Mesendoderm (in vitro differentiated cells): ENCODE data around the gene SLC12A9.
A peak's percentile ranks its signal among the peaks of the same experiment; 100 is the strongest.

Source experiments
- DNase-seq: peaks from one replicate; pipeline ENCODE4 v3.0.0; 2013
- H2AK5ac ChIP-seq: 2 replicates; pipeline ENCODE4 v1.6.1; 2013; ENCODE audit warnings: low read length, inconsistent platforms
- H2BK120ac ChIP-seq: 2 replicates; pipeline ENCODE4 v1.6.1; 2013; ENCODE audit warnings: low read depth, mild to moderate bottlenecking, low read length, moderate library complexity, mixed read lengths
- H2BK15ac ChIP-seq: replicated peaks from 2 replicates; pipeline ENCODE4 v1.6.1; 2013; ENCODE audit warnings: low read depth, mild to moderate bottlenecking, moderate library complexity
- H2BK5ac ChIP-seq: 2 replicates; pipeline ENCODE4 v1.6.1; 2013; ENCODE audit warnings: low read length, inconsistent platforms
- H3K18ac ChIP-seq: 2 replicates; pipeline ENCODE4 v1.6.1; 2013; ENCODE audit warnings: mild to moderate bottlenecking, low read length, mixed read lengths
- H3K23ac ChIP-seq: one replicate; pipeline ENCODE4 v1.6.1; 2013; ENCODE audit warnings: low read length
- H3K27ac ChIP-seq: 2 replicates; pipeline ENCODE4 v1.5.1; 2013; ENCODE audit warnings: low read depth, mild to moderate bottlenecking, inconsistent platforms, low read length, moderate library complexity
- H3K27me3 ChIP-seq: 2 replicates; pipeline ENCODE4 v1.6.1; 2013; ENCODE audit warnings: low read length, control low read depth, mild to moderate bottlenecking, inconsistent platforms; ENCODE audit not compliant: insufficient read depth, poor library complexity
- H3K36me3 ChIP-seq: 2 replicates; pipeline ENCODE4 v1.6.1; 2013; ENCODE audit warnings: low read length, inconsistent platforms; ENCODE audit not compliant: control insufficient read depth, insufficient read depth
- H3K4ac ChIP-seq: one replicate; pipeline ENCODE4 v1.6.1; 2013; ENCODE audit warnings: low read depth, mild to moderate bottlenecking, low read length, moderate library complexity
- H3K4me1 ChIP-seq: 2 replicates; pipeline ENCODE4 v1.6.1; 2013; ENCODE audit warnings: low read depth, low read length, inconsistent platforms; ENCODE audit not compliant: control insufficient read depth
- H3K4me2 ChIP-seq: 2 replicates; pipeline ENCODE4 v1.6.1; 2013; ENCODE audit warnings: low read length
- H3K4me3 ChIP-seq: 2 replicates; pipeline ENCODE4 v1.5.1; 2013; ENCODE audit warnings: mild to moderate bottlenecking, low read length
- H3K56ac ChIP-seq: one replicate; pipeline ENCODE4 v1.6.1; 2013; ENCODE audit warnings: low read length
- H3K79me1 ChIP-seq: 2 replicates; pipeline ENCODE4 v1.6.1; 2013; ENCODE audit warnings: low read length, inconsistent platforms
- H3K79me2 ChIP-seq: 2 replicates; pipeline ENCODE4 v1.6.1; 2013; ENCODE audit warnings: mild to moderate bottlenecking, low read length; ENCODE audit not compliant: control insufficient read depth, insufficient read depth
- H3K9ac ChIP-seq: 2 replicates; pipeline ENCODE4 v1.6.1; 2013; ENCODE audit warnings: low read length, inconsistent platforms
- H4K5ac ChIP-seq: one replicate; pipeline ENCODE4 v1.6.1; 2013; ENCODE audit warnings: low read length
- H4K8ac ChIP-seq: one replicate; pipeline ENCODE4 v1.6.1; 2013; ENCODE audit warnings: low read depth, mild to moderate bottlenecking, control low read depth, low read length, moderate library complexity
- WGBS: extraction: QIAGEN DNeasy Blood & Tissue Kit; methylation state at CpG from one replicate; pipeline ENCODE4 v1.1.7; 2013; ENCODE audit warnings: low lambda C conversion rate, missing lambda C conversion rate; ENCODE audit not compliant: insufficient coverage; ENCODE audit errors: extremely low coverage; 5-methylcytosine and 5-hydroxymethylcytosine counted together

SLC12A9 gene

GRCh38 chr7:100895956-100896731 lies 43.6 kb downstream of the SLC12A9 start:
- Histone ChIP-seq H3K27me3 (no peaks in the 10 kb centered on the region), H3K27ac (no peak overlapping the region)

GRCh38 chr7:100896732-100897608 lies 44.5 kb downstream of the SLC12A9 start:
- Histone ChIP-seq H3K79me2 (no peaks in the 10 kb centered on the region), H3K79me1 (no peaks in the 10 kb centered on the region), H3K27ac (no peak overlapping the region), H2BK120ac (no peak overlapping the region), H3K4ac (peak overlapping the region; percentile 56), H3K4me1 (no peaks in the 10 kb centered on the region), H2BK5ac (no peak overlapping the region), H4K8ac (no peak overlapping the region), H3K4me2 (peak overlapping the region; percentile 73), H3K9ac (peak overlapping the region; percentile 60), H4K5ac (no peak overlapping the region), H2BK15ac (no peak overlapping the region), H3K56ac (peak overlapping the region; percentile 80), H2AK5ac (peak overlapping the region; percentile 45), H3K4me3 (no peak overlapping the region), H3K23ac (no peak overlapping the region), H3K27me3 (no peaks in the 10 kb centered on the region), H3K36me3 (no peaks in the 10 kb centered on the region), H3K18ac (peak overlapping the region; percentile 77)
- peak; percentile 49 for DNase-seq
- WGBS, result no CpG with 5 or more reads among the region's 95 CpGs

More at GRCh38 chr7:100895956-100896731, 43.6 kb downstream of the SLC12A9 start:
- no peak overlapping the region for H2AK5ac ChIP-seq
- peak overlapping the region; percentile 69 for H3K56ac ChIP-seq
- H2BK120ac ChIP-seq, result no peak overlapping the region
- H2BK15ac ChIP-seq, result no peak overlapping the region
- no peaks in the 10 kb centered on the region for H3K79me2 ChIP-seq
- no peaks in the 10 kb centered on the region for H3K36me3 ChIP-seq
- H3K18ac ChIP-seq, result no peak overlapping the region
- H3K4me1 ChIP-seq, result no peaks in the 10 kb centered on the region
- peak; percentile 88 for DNase-seq
- no peak overlapping the region for H2BK5ac ChIP-seq
- no peak overlapping the region for H4K5ac ChIP-seq
- H3K4ac ChIP-seq, result no peak overlapping the region
- H3K79me1 ChIP-seq, result no peaks in the 10 kb centered on the region
- H3K23ac ChIP-seq, result no peak overlapping the region
- H3K4me2 ChIP-seq, result peak overlapping the region; percentile 73
- H3K9ac ChIP-seq, result peak overlapping the region; percentile 38
- peak overlapping the region; percentile 1 for H3K4me3 ChIP-seq
- WGBS, result no CpG with 5 or more reads among the region's 54 CpGs
- H4K8ac ChIP-seq, result no peak overlapping the region

- H3K27ac ChIP-seq, result no peak overlapping the region
- no peaks in the 10 kb centered on the region for H3K36me3 ChIP-seq
- H3K56ac ChIP-seq, result no peak overlapping the region
- H3K9ac ChIP-seq, result no peak overlapping the region
- H3K79me2 ChIP-seq, result no peaks in the 10 kb centered on the region
- no peak overlapping the region for H2BK15ac ChIP-seq
- H2AK5ac ChIP-seq, result no peak overlapping the region
- no peak overlapping the region for H3K4me3 ChIP-seq
- no peak overlapping the region for H4K8ac ChIP-seq
- H4K5ac ChIP-seq, result no peak overlapping the region
- no peaks in the 10 kb centered on the region for H3K79me1 ChIP-seq
- H2BK120ac ChIP-seq, result no peak overlapping the region
- DNase-seq, result no peak
- no peak overlapping the region for H2BK5ac ChIP-seq
- H3K4ac ChIP-seq, result peak overlapping the region; percentile 56
- no peaks in the 10 kb centered on the region for H3K27me3 ChIP-seq
- no peak overlapping the region for H3K18ac ChIP-seq
- H3K4me1 ChIP-seq, result no peaks in the 10 kb centered on the region
- H3K23ac ChIP-seq, result no peak overlapping the region
- no CpG with 5 or more reads among the region's 13 CpGs for WGBS
- no peak overlapping the region for H3K4me2 ChIP-seq
Measured at GRCh38 chr7:100897772-100898454, 45.4 kb downstream of the SLC12A9 start.

- no peaks in the 10 kb centered on the region for H3K27me3 ChIP-seq
- H3K4me3 ChIP-seq, result no peak overlapping the region
- no peak overlapping the region for H3K9ac ChIP-seq
- no peak overlapping the region for H2BK120ac ChIP-seq
- H2AK5ac ChIP-seq, result no peak overlapping the region
- H3K27ac ChIP-seq, result no peak overlapping the region
- no peak overlapping the region for H4K5ac ChIP-seq
- no peak overlapping the region for H2BK5ac ChIP-seq
- no peaks in the 10 kb centered on the region for H3K79me2 ChIP-seq
- no peak overlapping the region for H4K8ac ChIP-seq
- H3K23ac ChIP-seq, result no peak overlapping the region
- no peaks in the 10 kb centered on the region for H3K4me1 ChIP-seq
- no peak overlapping the region for H2BK15ac ChIP-seq
- no peaks in the 10 kb centered on the region for H3K36me3 ChIP-seq
- H3K56ac ChIP-seq, result no peak overlapping the region
- no peak overlapping the region for H3K18ac ChIP-seq
- no CpG with 5 or more reads among the region's 5 CpGs for WGBS
- H3K79me1 ChIP-seq, result no peaks in the 10 kb centered on the region
- no peak for DNase-seq
- no peak overlapping the region for H3K4me2 ChIP-seq
- H3K4ac ChIP-seq, result no peak overlapping the region
Measured at GRCh38 chr7:100899432-100899831, 46.9 kb downstream of the SLC12A9 start.

- WGBS, result no CpG with 5 or more reads among the region's 2 CpGs
- no peak overlapping the region for H3K4ac ChIP-seq
- H3K23ac ChIP-seq, result no peak overlapping the region
Measured at GRCh38 chr7:100900978-100901377, 48.5 kb downstream of the SLC12A9 start.

More at GRCh38 chr7:100900978-100901377, 48.5 kb downstream of the SLC12A9 start:
- H3K4me2 ChIP-seq, result no peak overlapping the region
- no peak overlapping the region for H2BK120ac ChIP-seq
- H4K5ac ChIP-seq, result no peak overlapping the region
- H3K79me2 ChIP-seq, result no peaks in the 10 kb centered on the region
- no peak overlapping the region for H3K56ac ChIP-seq
- no peaks in the 10 kb centered on the region for H3K4me1 ChIP-seq
- no peak overlapping the region for H2AK5ac ChIP-seq
- H3K18ac ChIP-seq, result no peak overlapping the region
- no peak overlapping the region for H2BK15ac ChIP-seq
- H4K8ac ChIP-seq, result no peak overlapping the region
- no peak overlapping the region for H2BK5ac ChIP-seq
- no peaks in the 10 kb centered on the region for H3K36me3 ChIP-seq
- H3K27me3 ChIP-seq, result no peaks in the 10 kb centered on the region
- no peak overlapping the region for H3K4me3 ChIP-seq
- H3K9ac ChIP-seq, result no peak overlapping the region
- H3K79me1 ChIP-seq, result no peaks in the 10 kb centered on the region
- no peak overlapping the region for H3K27ac ChIP-seq
- DNase-seq, result no peak
